Caco-2 (cell line): ENCODE results near the gene PKHD1. TPM values are rescaled to one million over a fixed set of nuclear protein-coding genes. Genes with fewer than 3 reads are reported as not detected.

Source experiments
- BruUV-seq: library from RNA; stranded (reverse); fragments of 400-500 nt; replicated peaks from 2 replicates; lab custom pipeline; 2021; lab: Mats Ljungman, UMichigan
- CTCF ChIA-PET: fragments of 300-600 bp; sonication (Branson Sonifier 250); formaldehyde crosslinking; loops from one replicate; lab custom pipeline; 2022; ENCODE audit warnings: antibody characterized with exemption; lab: Charles Lee
- POLR2A ChIA-PET: fragments of 300-600 bp; sonication (Branson Sonifier 250); formaldehyde crosslinking; loops from one replicate; lab custom pipeline; 2022; ENCODE audit warnings: antibody characterized with exemption; lab: Charles Lee
- DNase-seq, 2 experiments: peaks; one replicate each; pipeline versions ENCODE4 v3.0.0 to v3.0.0-alpha.2; 2020 to 2022
- H3K27me3 ChIP-seq: replicated peaks from 2 replicates; pipeline ENCODE4 v1.6.0; 2011; ENCODE audit warnings: low read length; ENCODE audit not compliant: control insufficient read depth, insufficient read depth
- H3K36me3 ChIP-seq: 2 replicates; pipeline ENCODE4 v1.5.1; 2011; ENCODE audit warnings: low read length; ENCODE audit not compliant: control insufficient read depth, insufficient read depth
- H3K4me1 ChIP-seq: fragments of 250-450 bp; sonication (Bioruptor Pico); 2 replicates; pipeline ENCODE4 v1.5.1; 2020; ENCODE audit warnings: mild to moderate bottlenecking
- H3K4me3 ChIP-seq: 2 replicates; pipeline ENCODE4 v1.5.1; 2011; ENCODE audit warnings: low read depth, mild to moderate bottlenecking, control low read depth, low read length
- H3K9me3 ChIP-seq: fragments of 250-450 bp; sonication (Bioruptor Pico); 2 replicates; pipeline ENCODE4 v1.5.1; 2020; ENCODE audit warnings: mild to moderate bottlenecking, moderate library complexity
- H3K27ac Mint-ChIP-seq: one replicate; pipeline ENCODE4 v1.8.0; 2022; ENCODE audit warnings: mixed read lengths; ENCODE audit not compliant: unreplicated experiment
- H3K27me3 Mint-ChIP-seq: one replicate; pipeline ENCODE4 v1.8.0; 2022; ENCODE audit warnings: mixed read lengths; ENCODE audit not compliant: insufficient read depth, unreplicated experiment
- H3K36me3 Mint-ChIP-seq: one replicate; pipeline ENCODE4 v1.8.0; 2022; ENCODE audit warnings: mild to moderate bottlenecking, mixed read lengths; ENCODE audit not compliant: insufficient read depth, unreplicated experiment
- H3K4me1 Mint-ChIP-seq: one replicate; pipeline ENCODE4 v1.8.0; 2022; ENCODE audit warnings: low read depth, mixed read lengths; ENCODE audit not compliant: unreplicated experiment
- H3K4me3 Mint-ChIP-seq: one replicate; pipeline ENCODE4 v1.8.0; 2022; ENCODE audit warnings: mild to moderate bottlenecking, moderate library complexity, mixed read lengths; ENCODE audit not compliant: unreplicated experiment
- H3K9me3 Mint-ChIP-seq: one replicate; pipeline ENCODE4 v1.8.0; 2022; ENCODE audit warnings: mixed read lengths; ENCODE audit not compliant: unreplicated experiment
- intact Hi-C: fragments of 100-400 bp; cut with micrococcal nuclease; formaldehyde crosslinking; loops from one replicate; pipeline ENCODE4 v1.10.0; 2022; ENCODE audit not compliant: unreplicated experiment
- total RNA-seq: library from RNA; stranded (reverse); gene quantifications from 2 replicates; pipeline ENCODE4 v1.2.3, GENCODE V29; 2022
- TF ChIP-seq, protein P1 (sequence below), 2 experiments: fragments of 200-600 bp in 1 of 2; IDR thresholded peaks; 1 replicate in 1 of 2; 2 replicates in 1 of 2; pipeline versions ENCODE4 v1.5.1 to v1.8.0; 2011 to 2022; ENCODE audit warnings: antibody characterized with exemption in 1 of 2, control low read depth in 1 of 2, inconsistent platforms in 1 of 2, low read depth in 1 of 2, low read length in 1 of 2, mild to moderate bottlenecking in 1 of 2, moderate library complexity in 1 of 2; ENCODE audit not compliant: insufficient read depth in 1 of 2, severe bottlenecking in 1 of 2, unreplicated experiment in 1 of 2

The PKHD1 gene
- total RNA-seq, 1 experiment from 2014 or later = 3.3 TPM

DNA sequence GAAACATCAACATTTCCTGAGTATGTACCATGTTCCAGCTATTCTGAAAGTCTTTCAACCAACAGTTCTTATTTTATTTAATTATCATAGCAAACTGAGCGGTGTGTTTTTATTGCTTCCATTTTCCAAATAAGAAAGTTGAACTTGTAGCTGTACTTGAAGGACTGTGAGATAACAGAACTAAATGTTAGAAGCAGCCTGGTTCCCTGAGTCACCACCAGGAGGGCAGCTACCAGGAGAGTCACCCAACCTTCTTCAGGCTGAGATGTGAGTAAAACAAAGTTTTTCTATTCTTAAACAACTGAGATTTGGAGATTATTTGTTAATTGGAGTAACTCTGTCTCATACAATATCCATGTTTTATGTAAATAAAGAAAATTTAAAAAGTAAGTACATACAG lies 403.4 kb downstream of the PKHD1 start:
- Mint-ChIP-seq H3K4me1 (no peaks in the 10 kb centered on the region), H3K9me3 (no peaks in the 10 kb centered on the region), H3K4me3 (no peak overlapping the region), H3K27me3 (peaks cover 5% of the 10 kb centered on the region), H3K36me3 (no peaks in the 10 kb centered on the region), H3K27ac (no peak overlapping the region)
- no TSS peak for BruUV-seq
- DNase-seq = no peak
- TF ChIP-seq, protein P1, sequence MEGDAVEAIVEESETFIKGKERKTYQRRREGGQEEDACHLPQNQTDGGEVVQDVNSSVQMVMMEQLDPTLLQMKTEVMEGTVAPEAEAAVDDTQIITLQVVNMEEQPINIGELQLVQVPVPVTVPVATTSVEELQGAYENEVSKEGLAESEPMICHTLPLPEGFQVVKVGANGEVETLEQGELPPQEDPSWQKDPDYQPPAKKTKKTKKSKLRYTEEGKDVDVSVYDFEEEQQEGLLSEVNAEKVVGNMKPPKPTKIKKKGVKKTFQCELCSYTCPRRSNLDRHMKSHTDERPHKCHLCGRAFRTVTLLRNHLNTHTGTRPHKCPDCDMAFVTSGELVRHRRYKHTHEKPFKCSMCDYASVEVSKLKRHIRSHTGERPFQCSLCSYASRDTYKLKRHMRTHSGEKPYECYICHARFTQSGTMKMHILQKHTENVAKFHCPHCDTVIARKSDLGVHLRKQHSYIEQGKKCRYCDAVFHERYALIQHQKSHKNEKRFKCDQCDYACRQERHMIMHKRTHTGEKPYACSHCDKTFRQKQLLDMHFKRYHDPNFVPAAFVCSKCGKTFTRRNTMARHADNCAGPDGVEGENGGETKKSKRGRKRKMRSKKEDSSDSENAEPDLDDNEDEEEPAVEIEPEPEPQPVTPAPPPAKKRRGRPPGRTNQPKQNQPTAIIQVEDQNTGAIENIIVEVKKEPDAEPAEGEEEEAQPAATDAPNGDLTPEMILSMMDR (IDR thresholded peaks at IDR 0.05; ENCODE audit: insufficient read depth in 1 of 2, low read depth in 1 of 2, low read length in 1 of 2, severe bottlenecking in 1 of 2, unreplicated experiment in 1 of 2) = peak; percentile 19
- no peaks in the 10 kb centered on the region for H3K9me3 ChIP-seq
- ChIA-PET POLR2A (no interaction called here), CTCF (interaction anchor here (1.1 kb wide), 1 partner anchor 130 kb away, joined by 3 read pairs; no protein-coding TSS in a partner anchor)
- H3K27me3 ChIP-seq = no peaks in the 10 kb centered on the region; the same call in 1 of the 2 replicates
- no peak overlapping the region for H3K4me3 ChIP-seq
- intact Hi-C loops = no loop called here
- H3K36me3 ChIP-seq = no peaks in the 10 kb centered on the region
- H3K4me1 ChIP-seq = no peaks in the 10 kb centered on the region

DNA sequence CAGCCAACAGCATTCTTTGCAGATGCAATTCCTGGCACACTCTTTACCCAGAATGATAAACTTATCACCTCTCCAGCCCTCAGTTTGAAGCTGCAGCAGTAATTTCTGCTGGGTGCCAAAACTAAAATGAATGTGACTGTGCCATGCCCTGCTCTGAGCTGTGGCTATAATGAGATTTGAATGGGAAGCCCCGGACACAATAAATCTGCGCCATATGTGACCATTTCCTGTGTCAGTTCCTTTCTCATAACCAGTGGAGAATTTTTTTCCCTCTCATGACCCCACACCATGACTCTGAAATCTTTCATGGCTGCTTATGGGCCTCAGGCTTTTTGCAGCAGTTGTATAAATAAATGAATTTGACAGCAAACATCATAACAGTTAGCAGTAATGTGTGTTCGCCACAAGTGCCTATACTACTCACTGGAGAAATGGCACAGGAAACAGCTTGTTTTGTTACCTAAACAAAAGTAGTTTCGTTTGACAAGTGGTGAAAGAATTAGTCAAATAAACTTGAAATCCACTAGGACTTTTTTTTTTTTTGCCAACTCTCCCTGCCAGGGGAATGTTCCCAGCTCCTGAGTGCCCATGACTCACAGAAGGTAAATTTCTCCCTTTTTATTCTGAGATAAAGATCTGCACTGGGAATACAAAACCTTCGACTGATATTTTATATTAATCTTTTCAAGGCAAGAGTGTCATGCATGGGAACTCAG lies 408.4 kb downstream of the PKHD1 start:
- no peak overlapping the region for H3K4me3 ChIP-seq
- H3K4me1 Mint-ChIP-seq = no peaks in the 10 kb centered on the region
- no peaks in the 10 kb centered on the region for H3K27me3 ChIP-seq
- no peak for DNase-seq
- H3K4me1 ChIP-seq = no peaks in the 10 kb centered on the region
- no peaks in the 10 kb centered on the region for H3K36me3 ChIP-seq
- no peaks in the 10 kb centered on the region for H3K27me3 Mint-ChIP-seq
- POLR2A ChIA-PET = no interaction called here
- H3K27ac Mint-ChIP-seq = no peak overlapping the region
- intact Hi-C loops = no loop called here
- TF ChIP-seq, protein P1 (IDR thresholded peaks at IDR 0.05; ENCODE audit: insufficient read depth in 1 of 2, low read depth in 1 of 2, low read length in 1 of 2, severe bottlenecking in 1 of 2, unreplicated experiment in 1 of 2) = no peak
- BruUV-seq = no TSS peak
- no peak overlapping the region for H3K4me3 Mint-ChIP-seq
- H3K9me3 ChIP-seq = no peaks in the 10 kb centered on the region
- no peaks in the 10 kb centered on the region for H3K36me3 Mint-ChIP-seq
- CTCF ChIA-PET = no interaction called here
- H3K9me3 Mint-ChIP-seq = no peaks in the 10 kb centered on the region

DNA sequence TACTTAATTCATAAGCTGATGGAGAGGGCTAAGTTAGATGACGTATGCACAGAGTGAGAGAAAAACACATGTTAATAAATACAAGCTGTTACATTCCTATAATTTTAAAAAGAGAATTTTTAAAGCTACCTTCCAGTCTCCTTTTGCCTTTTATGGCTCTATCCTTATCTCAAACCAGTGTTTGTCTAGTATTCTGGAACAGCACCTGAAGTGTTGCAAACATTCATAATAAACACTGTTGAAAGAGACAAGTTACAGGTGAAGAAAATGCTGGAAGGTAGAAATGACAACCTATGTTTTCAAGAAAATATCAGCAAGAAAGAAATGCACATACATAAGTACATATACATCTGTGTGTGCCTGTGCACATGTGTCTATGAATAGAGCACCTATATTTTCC lies 409.1 kb downstream of the PKHD1 start:
- POLR2A ChIA-PET = no interaction called here
- H3K36me3 ChIP-seq = no peaks in the 10 kb centered on the region
- Mint-ChIP-seq H3K27me3 (no peaks in the 10 kb centered on the region), H3K4me3 (no peak overlapping the region), H3K4me1 (no peaks in the 10 kb centered on the region), H3K9me3 (no peaks in the 10 kb centered on the region), H3K27ac (no peak overlapping the region), H3K36me3 (no peaks in the 10 kb centered on the region)
- H3K9me3 ChIP-seq = no peaks in the 10 kb centered on the region
- CTCF ChIA-PET = no interaction called here
- H3K4me1 ChIP-seq = no peaks in the 10 kb centered on the region
- BruUV-seq = no TSS peak
- no peak overlapping the region for H3K4me3 ChIP-seq
- H3K27me3 ChIP-seq = no peaks in the 10 kb centered on the region
- intact Hi-C loops = no loop called here
- DNase-seq = no peak
- TF ChIP-seq, protein P1 (IDR thresholded peaks at IDR 0.05; ENCODE audit: insufficient read depth in 1 of 2, low read depth in 1 of 2, low read length in 1 of 2, severe bottlenecking in 1 of 2, unreplicated experiment in 1 of 2) = no peak
